Spleen (tissue), 11 donors: ENCODE results near the gene PTMS. TPM values are rescaled to one million over a fixed set of nuclear protein-coding genes. Genes with fewer than 3 reads are reported as not detected.
A peak's percentile ranks its signal among the peaks of the same experiment; 100 is the strongest.

Experiments used
- DNase-seq: peaks from one replicate; pipeline ENCODE4 v3.0.0-alpha.2; 2020
- H3K27ac ChIP-seq, 8 donors: fragments of 200-600 bp; sonication (generic) in 7 of 8; 1 replicate in 4 of 8; 2 replicates in 4 of 8; pipeline versions ENCODE4 v1.5.0 to v1.8.0; 2016 to 2021; ENCODE audit warnings: inconsistent platforms in 4 of 8, mild to moderate bottlenecking in 4 of 8, moderate library complexity in 1 of 8
- H3K27me3 ChIP-seq, 7 donors: fragments of 200-600 bp; sonication (generic) in 6 of 7; replicated peaks in 1 of 7; 1 replicate in 4 of 7; 2 replicates in 3 of 7; pipeline versions ENCODE4 v1.5.0 to v1.8.0; 2016 to 2021; ENCODE audit warnings: inconsistent platforms in 3 of 7, mild to moderate bottlenecking in 1 of 7
- H3K36me3 ChIP-seq, 6 donors: fragments of 200-600 bp; sonication (generic) in 5 of 6; 1 replicate in 4 of 6; 2 replicates in 2 of 6; pipeline versions ENCODE4 v1.5.0 to v1.8.0; 2016 to 2021; ENCODE audit warnings: inconsistent platforms in 2 of 6
- H3K4me1 ChIP-seq, 6 donors: fragments of 200-600 bp; sonication (generic) in 5 of 6; 1 replicate in 3 of 6; 2 replicates in 3 of 6; pipeline versions ENCODE4 v1.5.0 to v1.8.0; 2016 to 2021; ENCODE audit warnings: inconsistent platforms in 3 of 6
- H3K4me3 ChIP-seq, 8 donors: fragments of 200-600 bp; sonication (generic) in 7 of 8; 1 replicate in 4 of 8; 2 replicates in 4 of 8; pipeline versions ENCODE4 v1.5.0 to v1.8.0; 2016 to 2021; ENCODE audit warnings: inconsistent platforms in 4 of 8, mild to moderate bottlenecking in 4 of 8, moderate library complexity in 2 of 8
- H3K9me3 ChIP-seq, 8 donors: fragments of 200-600 bp; sonication (generic) in 7 of 8; 1 replicate in 4 of 8; 2 replicates in 4 of 8; pipeline versions ENCODE4 v1.5.0 to v1.8.0; 2016 to 2021; ENCODE audit warnings: inconsistent platforms in 4 of 8
- CTCF ChIP-seq, 11 experiments: fragments of 200-600 bp in 7 of 11; fragments of 450-650 bp in 4 of 11; sonication (generic) in 4 of 11; IDR thresholded peaks in 8 of 11; conservative IDR thresholded peaks in 3 of 11; 1 replicate in 7 of 11; 2 replicates in 4 of 11; pipeline versions ENCODE4 v1.4.0 to v1.8.0; 2016 to 2021; ENCODE audit warnings: antibody characterized with exemption in 11 of 11, inconsistent platforms in 4 of 11, mild to moderate bottlenecking in 1 of 11
- POLR2A ChIP-seq, 3 donors: fragments of 450-650 bp; IDR thresholded peaks; one replicate each; pipeline ENCODE4 v1.5.1; 2017; ENCODE audit warnings: antibody characterized with exemption in 3 of 3, mild to moderate bottlenecking in 1 of 3
- POLR2AphosphoS5 ChIP-seq, 3 donors: sonication (generic); formaldehyde crosslinking; IDR thresholded peaks; one replicate each; pipeline ENCODE4 v1.5.1; 2017; ENCODE audit warnings: antibody characterized with exemption in 3 of 3
- WGBS, 5 donors: extraction: QIAGEN DNeasy Blood & Tissue Kit in 3 of 5; methylation state at CpG; one replicate each; pipeline versions ENCODE4 v1.1.5 to v1.1.7; 2013 to 2018; 5-methylcytosine and 5-hydroxymethylcytosine counted together
- intact Hi-C: fragments of 100-400 bp; cut with DNase I; formaldehyde crosslinking; loops from one replicate; pipeline ENCODE4 v1.15.0; 2023; ENCODE audit warnings: low total_unique reads
- polyA plus RNA-seq, 3 donors: library from polyadenylated mRNA; stranded (reverse); fragments of 200-250 nt; gene quantifications; one replicate each; pipeline ENCODE4 v1.2.1, GENCODE V29; 2013
- total RNA-seq, 7 donors: library from RNA; depleted of rRNA in 3 of 7; stranded (reverse); fragments of >200 nt in 3 of 7; fragmentation: NEBNext Ultra II Directional in 4 of 7; extraction: Animal tissue kit (Norgen Biotek cat#: 25700) in 4 of 7; gene quantifications; one replicate each; pipeline versions ENCODE4 v1.1.0 to v1.2.1, GENCODE V29; 2016 to 2021
- donor health status: healthy with polysubstance abuse.
- donor health status: DM: no; HTN: no; CAD: no; lungs with moderate emphysema.
- donor health status: DM: no; HTN: no; CAD: no.
- donor health status: Bipolar disorder and iron deficiency.
- donor health status: healthy.
- donor health status: DM: no; HTN: no; CAD: no.
- donor health status: DM: yes; HTN: yes; CAD: no.

PTMS gene
- total and polyA plus RNA-seq, 10 donors = 47.4 to 169 (median 89.2) TPM

GRCh38 chr12:6778217-6778573, 12.0 kb downstream of the PTMS start:
- no peak for DNase-seq
- Histone ChIP-seq H3K9me3 (no peaks in the 10 kb centered on the region), H3K27me3 (peaks cover 0 to 52% (median 14%) of the 10 kb centered on the region in 7 donors), H3K4me3 (peak overlapping the region in 6 of 8 donors; percentile 36 to 71 (median 38)), H3K36me3 (peaks cover 0 to 5% (median 0%) of the 10 kb centered on the region in 6 donors), H3K27ac (peak overlapping the region in 5 of 8 donors; percentile 0 to 59 (median 48)), H3K4me1 (peaks cover 3 to 49% (median 22%) of the 10 kb centered on the region in 6 donors)
- TF ChIP-seq POLR2AphosphoS5 (IDR thresholded peaks at IDR 0.05) = no peak
- TF ChIP-seq POLR2A (IDR thresholded peaks at IDR 0.05) = no peak
- no peak for TF ChIP-seq CTCF (IDR thresholded peaks at IDR 0.05 in 8 of 11, conservative IDR thresholded peaks at IDR 0.05 in 3 of 11)
- WGBS, 5 donors = 51 to 73% (median 53%) methylated on average over 14 of the region's 14 CpGs
- intact Hi-C loops = no loop called here

DNA sequence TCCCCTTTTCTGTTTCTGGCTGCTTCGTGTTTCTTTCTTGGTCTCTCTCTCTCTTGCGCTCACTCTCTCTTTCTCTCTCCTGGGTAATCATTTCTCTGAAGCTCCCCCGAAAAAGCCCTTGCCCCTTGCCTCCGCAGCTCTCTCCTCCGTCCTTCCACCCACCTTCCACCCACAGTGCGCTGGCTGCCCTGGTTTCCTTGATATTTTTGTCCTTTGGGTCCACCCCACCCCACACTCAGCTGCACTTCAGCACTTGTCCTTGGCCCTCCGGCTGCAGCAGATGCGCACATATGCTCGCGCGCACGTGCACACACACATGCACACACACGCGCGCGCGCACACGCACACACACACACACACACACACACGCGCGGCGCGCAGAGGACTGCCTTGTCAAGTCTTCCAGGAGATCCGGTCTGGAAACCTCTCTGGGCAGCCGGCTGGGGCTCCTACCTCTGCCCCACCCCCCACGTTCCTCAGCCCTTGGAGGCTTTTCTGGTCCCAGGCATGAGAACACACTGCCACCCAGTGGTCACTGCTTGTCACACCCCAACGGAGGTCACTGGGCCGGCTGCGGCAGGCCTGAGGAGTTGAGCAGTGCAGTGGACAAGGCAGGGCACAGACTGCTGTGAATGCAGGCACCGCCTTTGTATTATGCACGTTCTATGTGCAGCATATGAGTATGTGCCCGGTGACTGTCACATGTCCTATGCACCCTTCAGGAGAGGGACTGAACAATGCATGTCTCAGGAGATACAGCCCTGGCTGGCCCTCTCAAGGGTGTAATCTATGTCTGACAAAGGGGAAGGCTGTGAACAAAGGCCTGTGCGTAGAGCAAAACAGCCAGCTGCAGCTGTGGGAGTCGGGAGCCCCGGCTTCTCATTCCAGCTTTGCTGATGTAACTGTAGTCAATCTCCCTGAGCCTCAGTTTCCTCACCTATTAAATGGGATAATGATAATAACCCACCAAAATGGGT, 12.7 kb downstream of the PTMS start:
- Histone ChIP-seq H3K27me3 (peaks cover 0 to 45% (median 7%) of the 10 kb centered on the region in 7 donors), H3K4me1 (peaks cover 3 to 42% (median 18%) of the 10 kb centered on the region in 6 donors), H3K36me3 (peaks cover 0 to 5% (median 0%) of the 10 kb centered on the region in 6 donors), H3K9me3 (no peaks in the 10 kb centered on the region), H3K27ac (peak overlapping the region in 5 of 8 donors; percentile 0 to 59 (median 48)), H3K4me3 (peak overlapping the region; percentile 19 to 71 (median 38))
- TF ChIP-seq POLR2A (IDR thresholded peaks at IDR 0.05) = no peak
- peak; percentile 78 to 84 (median 80) for TF ChIP-seq POLR2AphosphoS5 (IDR thresholded peaks at IDR 0.05)
- peak; percentile 94 to 98 (median 97) for TF ChIP-seq CTCF (IDR thresholded peaks at IDR 0.05 in 8 of 11, conservative IDR thresholded peaks at IDR 0.05 in 3 of 11)
- intact Hi-C loops = no loop called here
- 6 to 10% (median 7%) methylated on average over 24 to 35 of the region's 35 CpGs for WGBS, 5 donors
- DNase-seq = peak; percentile 96

GRCh38 chr12:6779708-6780432, 13.7 kb downstream of the PTMS start:
- H3K4me1 ChIP-seq = peaks cover 3 to 40% (median 19%) of the 10 kb centered on the region in 6 donors
- no peaks in the 10 kb centered on the region for H3K9me3 ChIP-seq
- DNase-seq = no peak
- TF ChIP-seq POLR2AphosphoS5 (IDR thresholded peaks at IDR 0.05) (no peak), CTCF (IDR thresholded peaks at IDR 0.05 in 8 of 11, conservative IDR thresholded peaks at IDR 0.05 in 3 of 11) (peak in 1 of 11 experiments; percentile 10)
- H3K36me3 ChIP-seq = peaks cover 0 to 5% (median 0%) of the 10 kb centered on the region in 6 donors
- intact Hi-C loops = no loop called here
- WGBS, 5 donors = 81 to 92% (median 86%) methylated on average over 6 of the region's 6 CpGs
- H3K4me3 ChIP-seq = no peak overlapping the region
- H3K27ac ChIP-seq = no peak overlapping the region
- peaks cover 0 to 35% (median 0%) of the 10 kb centered on the region in 7 donors for H3K27me3 ChIP-seq
